ENCODE measurements around the gene LRRC57.

GRCh38 chr15:42508263-42508690 lies 40.3 kb downstream of the LRRC57 start:
- TF ChIP-seq CTCF (IDR thresholded peaks at IDR 0.05) (no peak), POLR2A (IDR thresholded peaks at IDR 0.05) (no peak)

All from body of pancreas (tissue), 4 donors.